Activated CD8-positive, alpha-beta memory T cell treated with anti-CD3 and anti-CD28 coated beads, Interleukin-2, amount 50 U/mL, for 24 hours (primary cell): Measurements from ENCODE around the gene DNAJC1.
"Not testable (repeated sequence)": the region's sequence is repeated elsewhere in the genome, so short reads cannot be mapped to it uniquely, and the experiment has no call there.

Source experiments
- DNase-seq: peaks from one replicate; pipeline ENCODE4 v3.0.0-alpha.2; 2020; ENCODE audit errors: extremely low read depth

DNAJC1 gene

DNA sequence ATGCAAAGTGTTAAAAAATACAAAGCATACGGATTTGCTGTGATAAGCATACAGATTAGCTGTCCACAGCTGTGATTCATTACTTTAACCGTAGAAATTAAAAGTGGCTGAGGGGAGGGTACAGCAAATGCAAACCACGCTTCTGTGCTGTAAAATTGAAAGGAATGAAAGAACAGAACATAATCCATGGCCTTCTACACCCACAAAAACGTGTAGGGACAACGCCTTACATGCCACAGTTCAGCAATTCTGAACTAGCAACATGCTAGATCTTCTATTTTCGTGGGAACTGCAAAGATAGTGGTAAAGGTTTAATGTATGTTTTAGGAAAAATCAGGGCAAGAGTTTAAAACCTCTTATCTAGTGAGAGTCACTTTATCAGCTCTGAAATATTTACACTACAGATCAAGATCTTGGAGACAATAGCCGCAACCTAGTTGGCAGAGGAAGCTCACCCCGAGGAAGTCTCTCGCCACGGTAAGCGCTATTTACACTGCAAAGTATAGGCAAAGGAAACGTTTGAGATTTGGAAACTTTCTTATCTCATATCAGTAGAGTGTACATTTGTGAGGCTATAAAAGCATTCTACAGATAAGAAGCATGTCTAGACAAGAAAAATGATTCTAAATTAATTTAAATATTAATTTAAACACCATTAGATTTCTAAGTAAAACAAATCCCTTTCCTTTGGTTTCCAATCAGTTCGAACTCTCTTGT lies 275.9 kb downstream of the DNAJC1 start:
- DNase-seq, result no peak

DNA sequence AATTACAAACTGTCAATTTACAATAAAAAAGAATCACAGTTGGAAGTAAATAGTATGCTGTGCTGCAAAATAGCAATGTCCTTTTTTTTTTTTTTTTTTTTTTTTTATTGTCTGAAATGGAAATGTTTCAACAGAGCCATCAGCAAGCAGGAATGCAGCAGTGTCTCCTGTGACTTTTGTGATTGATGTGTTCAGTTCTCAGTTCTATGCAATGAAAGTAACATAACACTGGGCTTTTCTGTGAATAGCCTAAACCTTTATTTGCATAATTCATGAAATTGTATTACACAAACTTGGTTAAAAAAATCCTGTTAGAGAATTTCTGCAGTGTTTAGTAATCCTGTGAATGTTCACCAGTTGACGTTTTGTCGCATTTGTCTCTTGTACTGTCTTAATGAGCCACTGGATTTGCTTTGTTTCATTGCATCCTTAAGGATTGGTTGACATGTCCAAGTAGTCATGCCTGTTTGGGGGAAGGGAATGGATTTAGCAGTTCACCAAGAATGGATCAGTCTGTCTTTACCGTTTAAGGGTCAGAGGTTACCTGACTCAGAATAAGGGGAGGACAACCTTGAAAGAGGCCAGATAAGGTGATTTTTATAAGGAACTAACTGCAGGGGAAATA lies 276.8 kb downstream of the DNAJC1 start:
- no peak for DNase-seq

DNA sequence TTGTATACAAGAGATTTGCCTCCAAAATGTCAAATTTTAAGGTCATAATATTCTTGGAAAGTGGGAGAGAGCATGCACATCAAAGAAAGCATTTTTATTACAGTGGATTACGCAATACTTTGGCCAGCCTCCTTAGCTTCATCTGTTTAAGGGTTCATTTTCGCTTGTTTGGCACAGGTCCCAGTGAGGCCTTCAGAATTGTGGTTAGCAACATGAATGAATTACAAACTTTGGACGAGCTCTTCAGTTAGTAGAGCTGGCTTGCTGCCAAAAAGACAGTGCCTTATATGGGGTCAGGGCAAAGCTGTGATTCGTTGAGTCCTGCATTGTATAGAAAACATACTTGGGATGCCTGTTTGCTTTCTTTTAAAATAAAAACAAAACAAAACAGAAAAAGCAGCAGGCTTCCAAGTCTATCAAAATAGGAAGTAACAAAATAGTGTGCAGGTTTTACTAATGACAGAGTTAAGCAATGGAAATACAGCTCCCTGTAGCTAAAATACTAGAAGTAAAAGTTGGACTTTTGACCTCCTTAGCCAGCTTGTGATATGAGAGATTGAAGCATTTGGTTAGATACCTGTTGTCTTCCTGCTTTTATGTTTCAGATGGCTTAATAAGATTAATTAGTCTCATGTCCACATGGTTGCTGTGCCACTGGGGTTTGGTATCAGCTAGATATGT lies 278.7 kb downstream of the DNAJC1 start:
- DNase-seq, result no peak

DNA sequence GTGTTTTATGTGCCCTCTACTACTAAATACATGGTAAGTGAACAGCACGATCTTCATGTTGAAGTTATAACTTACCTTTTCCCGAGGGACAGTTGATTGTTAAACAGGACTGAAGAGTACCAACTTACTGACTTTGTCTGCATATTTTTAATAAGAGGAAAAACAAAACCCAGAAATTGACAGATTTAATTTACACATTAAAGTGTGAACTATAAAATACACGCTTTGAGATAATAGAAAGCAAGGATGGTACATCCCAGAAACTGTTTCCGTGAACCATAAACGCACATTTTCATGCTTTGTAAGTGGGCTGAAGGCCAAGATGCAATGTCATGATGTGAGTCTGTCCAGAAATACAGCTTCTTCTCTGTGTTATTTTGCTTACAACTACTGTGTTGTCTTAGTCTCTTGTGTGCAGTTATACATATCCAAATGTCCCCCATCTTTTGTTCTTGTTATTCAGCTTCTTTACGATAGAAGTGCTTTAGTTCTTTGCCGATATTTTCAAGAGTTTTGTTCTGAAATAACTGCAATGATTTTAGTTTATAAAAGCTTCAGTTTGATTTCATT lies 279.4 kb downstream of the DNAJC1 start:
- no peak for DNase-seq

DNA sequence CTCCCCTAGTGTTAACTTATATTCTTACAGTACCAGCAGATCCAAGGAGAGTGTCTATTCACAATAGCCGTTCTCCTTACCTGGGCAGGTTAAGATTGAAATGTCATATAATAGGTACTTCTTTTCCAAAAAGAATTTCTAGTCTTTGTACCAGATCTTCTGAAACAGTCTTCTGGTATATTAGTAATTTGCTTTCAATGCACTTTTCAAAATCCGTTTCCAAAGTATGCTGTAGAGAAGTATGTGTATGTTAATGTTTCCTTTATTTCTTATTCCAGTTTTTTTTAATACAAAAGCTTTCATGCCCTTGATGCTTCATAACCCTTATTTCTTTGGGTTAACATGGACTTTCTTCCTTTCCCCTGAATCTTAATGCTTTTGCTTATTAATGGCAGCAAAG lies 281.3 kb downstream of the DNAJC1 start:
- no peak for DNase-seq

DNA sequence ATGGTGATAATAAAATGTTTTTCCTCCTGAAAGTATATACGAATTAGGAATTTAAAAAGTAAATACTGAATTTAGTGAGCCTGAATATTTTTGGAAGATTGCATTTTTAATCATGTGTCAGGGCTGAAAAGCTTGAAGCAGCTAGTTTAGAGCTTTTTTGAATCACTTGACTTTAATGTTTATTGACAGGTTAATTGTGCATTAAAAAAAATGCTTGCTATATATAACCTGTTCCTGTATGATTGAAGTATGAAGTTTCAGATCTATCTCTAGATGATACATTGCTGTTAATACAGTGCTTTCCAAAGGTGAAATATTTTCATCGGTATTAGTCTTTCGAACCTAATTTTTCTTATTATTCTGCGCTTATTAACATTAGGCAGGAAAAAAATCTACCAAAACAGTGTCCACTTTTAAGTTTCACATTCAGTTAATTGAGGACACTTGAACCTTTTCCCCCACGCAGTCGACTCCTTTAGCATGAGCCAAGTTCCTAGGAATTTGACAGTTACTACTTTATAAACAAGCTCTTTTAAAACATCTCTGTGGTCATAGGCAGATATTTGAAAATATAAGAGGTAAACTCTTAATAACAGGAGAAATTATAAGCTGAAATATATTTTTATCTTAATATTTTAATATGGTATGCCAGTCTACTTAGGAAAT lies 282.4 kb downstream of the DNAJC1 start:
- DNase-seq, result no peak

DNA sequence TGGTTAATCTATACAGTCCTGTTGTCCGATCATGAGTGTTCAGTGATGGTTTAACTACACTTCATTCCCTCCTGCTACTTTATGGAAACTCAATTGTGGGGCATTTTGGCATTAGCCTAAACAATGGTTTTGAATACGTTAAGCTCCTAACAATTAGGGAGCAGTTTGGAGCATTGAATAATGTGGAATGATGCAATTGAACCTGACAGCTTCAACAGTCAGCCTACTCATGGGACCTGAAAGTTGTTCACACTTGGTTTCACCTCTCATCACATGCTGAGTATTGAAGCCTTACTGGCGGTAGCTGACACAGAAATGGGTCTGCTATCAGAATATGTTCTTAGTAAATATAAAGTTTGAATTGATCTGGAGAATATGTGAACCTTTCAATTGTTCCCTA lies 283.4 kb downstream of the DNAJC1 start:
- DNase-seq, result no peak

DNA sequence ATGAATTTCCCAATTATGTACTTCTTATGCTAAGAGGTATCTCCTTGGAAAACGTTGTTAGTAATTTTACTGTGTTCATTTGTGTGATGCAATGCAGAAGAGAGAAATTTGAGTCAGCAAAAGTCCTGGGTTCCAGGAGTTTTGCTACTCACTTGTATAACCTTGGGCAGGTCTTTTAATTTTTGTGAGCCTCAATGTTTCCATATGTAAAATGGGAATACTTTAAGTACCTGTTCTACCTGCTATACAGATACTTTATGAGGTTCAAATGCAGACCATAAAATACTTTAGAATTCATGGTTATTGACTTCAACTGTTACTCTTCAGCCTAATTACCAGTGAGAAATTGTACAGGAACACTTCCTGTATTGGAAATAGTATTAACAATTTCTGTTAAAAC lies 284.0 kb downstream of the DNAJC1 start:
- no peak for DNase-seq

DNA sequence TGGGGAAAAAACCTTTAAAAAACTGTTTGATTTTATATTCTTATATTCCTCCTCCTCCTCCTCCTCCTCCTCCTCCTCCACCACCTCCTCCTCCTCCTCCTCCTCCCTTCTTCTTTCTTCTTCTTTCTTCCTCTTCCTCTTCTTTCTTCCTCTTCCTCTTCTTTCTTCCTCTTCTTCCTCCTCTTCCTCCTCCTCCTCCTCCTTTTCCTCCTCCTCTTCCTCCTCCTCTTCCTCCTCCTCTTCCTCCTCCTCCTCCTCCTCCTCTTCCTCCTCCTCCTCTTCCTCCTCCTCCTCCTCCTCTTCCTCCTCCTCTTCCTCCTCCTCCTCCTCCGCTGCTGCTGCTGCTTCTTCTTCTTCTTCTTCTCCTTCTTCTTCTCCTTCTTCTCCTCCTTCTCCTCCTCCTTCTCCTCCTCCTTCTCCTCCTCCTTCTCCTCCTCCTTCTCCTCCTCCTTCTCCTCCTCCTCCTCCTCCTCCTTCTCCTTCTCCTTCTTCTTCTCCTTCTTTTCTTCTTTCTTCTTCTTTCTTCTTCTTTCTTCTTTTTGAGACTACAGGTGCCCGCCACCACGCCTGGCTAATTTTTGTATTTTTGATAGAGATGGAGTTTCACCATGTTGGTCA lies 286.0 kb downstream of the DNAJC1 start:
- not testable (repeated sequence) for DNase-seq

DNA sequence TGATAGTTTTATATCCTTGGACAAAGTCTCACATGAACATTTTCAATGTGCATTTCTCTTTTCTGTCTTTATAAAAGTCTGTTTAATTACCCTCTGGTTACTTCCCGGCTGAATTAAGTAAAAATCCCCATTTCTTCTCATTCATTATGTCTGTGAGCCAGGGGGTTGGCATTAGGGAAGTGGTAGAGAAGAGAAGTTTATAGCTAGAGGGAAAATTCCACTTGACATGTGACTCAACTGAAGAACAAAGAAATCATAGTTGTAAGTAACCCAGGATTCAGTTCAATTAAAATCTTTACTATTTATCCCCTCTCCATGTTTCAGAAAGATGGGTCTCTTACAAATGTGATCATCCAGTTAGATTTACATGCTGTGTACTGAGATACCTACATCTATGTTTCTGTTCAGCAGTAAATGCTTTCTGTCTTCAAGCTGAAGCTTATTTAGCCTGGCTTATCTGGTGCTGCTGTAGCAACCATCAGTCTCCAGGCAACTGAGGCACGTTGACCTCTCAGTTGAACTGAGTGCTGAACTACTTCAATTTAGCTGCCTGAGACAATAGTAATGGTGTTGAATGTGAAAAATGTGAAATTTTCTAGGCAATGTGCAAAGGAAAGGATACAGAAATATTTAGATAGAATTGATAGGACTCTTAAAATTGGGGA lies 287.9 kb downstream of the DNAJC1 start:
- DNase-seq, result no peak

DNA sequence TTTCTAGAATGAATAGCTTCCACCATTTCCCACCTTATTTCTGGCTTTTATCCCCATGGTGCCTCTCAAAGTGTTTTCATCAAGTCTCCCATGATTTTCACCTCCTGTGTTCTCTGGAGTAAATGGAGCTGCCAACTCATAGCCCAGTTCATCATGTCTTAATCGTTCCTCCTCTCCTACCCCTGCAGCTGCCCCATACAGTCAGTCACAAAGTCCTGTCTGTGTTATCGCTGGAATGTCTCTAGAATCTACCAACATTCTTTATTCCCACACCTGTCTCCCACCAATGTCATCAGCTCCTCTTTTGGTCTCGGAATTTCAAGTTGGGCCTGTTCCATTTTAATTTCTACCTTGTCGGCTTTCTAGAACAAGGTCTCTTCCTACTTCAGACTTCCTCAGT lies 290.6 kb downstream of the DNAJC1 start:
- no peak for DNase-seq

DNA sequence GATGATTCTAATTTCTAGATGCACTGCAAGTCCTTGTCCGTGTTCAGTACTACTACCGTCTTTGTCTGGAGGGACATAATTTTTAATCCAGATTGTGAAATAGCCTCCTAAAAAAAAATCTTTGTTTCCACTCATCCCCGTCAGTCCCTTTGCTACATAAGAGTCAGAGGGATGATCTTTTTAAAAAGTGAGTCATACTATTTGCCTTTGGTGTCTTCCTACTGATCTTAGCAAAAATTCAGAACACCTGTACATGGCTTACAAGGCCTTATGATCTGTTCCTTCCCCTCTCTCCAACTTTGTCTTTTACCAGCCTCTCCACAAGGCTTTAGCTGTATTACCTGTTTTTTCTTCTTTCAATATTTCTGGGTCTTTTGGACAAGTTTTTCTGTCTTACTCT lies 296.0 kb downstream of the DNAJC1 start:
- DNase-seq, result no peak
